HUDEP-2 (cell line): ENCODE results near the gene PRKCZ.

ENCODE experiments used
- DNase-seq, 76 experiments: peaks; one replicate each; lab custom pipeline; 2025; ENCODE audit not compliant: unreplicated experiment in 76 of 76; lab: John Stamatoyannopoulos, UW

The PRKCZ gene

DNA sequence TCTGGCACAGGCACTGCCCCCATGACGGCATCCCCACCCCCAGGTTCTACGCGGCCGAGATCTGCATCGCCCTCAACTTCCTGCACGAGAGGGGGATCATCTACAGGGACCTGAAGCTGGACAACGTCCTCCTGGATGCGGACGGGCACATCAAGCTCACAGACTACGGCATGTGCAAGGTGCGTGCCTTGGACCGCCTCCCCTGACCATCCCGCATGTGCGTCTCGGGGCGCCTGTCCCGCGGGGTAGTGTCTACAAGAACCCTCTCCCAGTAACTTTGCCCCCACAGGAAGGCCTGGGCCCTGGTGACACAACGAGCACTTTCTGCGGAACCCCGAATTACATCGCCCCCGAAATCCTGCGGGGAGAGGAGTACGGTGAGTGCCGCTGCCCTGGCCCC lies 121.8 kb downstream of the PRKCZ start:
- DNase-seq, result no peak

DNA sequence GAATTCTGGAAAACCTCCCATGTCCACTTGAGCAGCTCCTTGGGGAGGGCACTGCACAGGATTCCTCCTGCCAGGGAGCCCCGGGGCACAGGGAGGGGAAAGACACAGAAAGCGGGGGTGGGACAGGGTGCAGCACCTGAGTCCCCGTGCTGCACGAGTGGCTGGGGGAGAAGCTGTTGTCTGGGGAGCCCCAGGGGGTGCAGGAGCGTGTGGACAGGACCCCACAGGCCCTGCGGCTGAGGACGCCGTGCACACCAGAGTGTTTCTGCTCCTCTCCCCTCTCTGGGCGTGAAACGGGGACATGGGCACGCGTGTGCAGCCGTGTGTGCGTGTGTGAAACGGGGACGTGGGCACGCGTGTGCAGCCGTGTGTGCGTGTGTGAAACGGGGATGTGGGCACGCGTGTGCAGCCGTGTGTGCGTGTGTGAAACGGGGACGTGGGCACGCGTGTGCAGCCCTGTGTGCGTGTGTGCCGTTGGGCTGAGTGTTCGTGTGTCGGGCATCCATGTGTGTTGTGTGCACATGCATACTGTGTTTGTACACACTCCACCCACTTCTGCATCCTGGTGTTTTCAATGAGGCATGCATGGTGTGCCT lies 122.4 kb downstream of the PRKCZ start:
- DNase-seq, result no peak

DNA sequence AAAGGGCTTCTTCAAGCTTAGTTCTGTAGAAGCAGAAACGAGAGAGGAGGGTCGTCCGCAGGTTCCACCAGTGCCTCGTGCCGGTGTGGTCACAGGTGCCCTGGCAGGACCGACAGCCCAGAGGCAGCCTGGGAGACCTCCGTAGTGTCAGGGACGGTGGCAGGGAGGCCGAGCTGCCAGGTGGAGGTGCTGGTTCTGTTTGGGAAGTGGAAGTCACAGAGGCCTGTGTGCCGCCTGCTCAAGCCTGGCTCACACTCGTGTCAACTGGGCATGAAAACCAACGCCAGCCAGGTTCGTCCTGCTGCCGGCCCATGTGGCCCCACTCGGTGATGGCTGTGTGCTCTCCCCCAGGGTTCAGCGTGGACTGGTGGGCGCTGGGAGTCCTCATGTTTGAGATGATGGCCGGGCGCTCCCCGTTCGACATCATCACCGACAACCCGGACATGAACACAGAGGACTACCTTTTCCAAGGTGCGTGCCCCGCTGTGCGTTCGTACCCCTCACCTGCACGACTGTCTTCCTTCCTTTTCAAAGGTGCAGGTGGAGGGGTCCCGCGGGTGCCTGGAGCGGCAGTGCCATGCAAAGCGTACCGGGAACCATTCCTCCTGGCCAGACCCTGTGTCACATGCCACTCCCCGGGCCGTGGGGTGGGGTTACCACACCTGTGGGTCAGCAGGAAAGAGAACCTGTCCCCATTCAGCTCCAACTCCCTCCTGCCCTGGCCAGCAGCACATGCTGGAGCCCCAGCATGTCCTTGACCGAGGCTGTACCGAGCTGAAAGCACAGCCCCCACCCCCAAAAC lies 123.5 kb downstream of the PRKCZ start:
- no peak for DNase-seq

DNA sequence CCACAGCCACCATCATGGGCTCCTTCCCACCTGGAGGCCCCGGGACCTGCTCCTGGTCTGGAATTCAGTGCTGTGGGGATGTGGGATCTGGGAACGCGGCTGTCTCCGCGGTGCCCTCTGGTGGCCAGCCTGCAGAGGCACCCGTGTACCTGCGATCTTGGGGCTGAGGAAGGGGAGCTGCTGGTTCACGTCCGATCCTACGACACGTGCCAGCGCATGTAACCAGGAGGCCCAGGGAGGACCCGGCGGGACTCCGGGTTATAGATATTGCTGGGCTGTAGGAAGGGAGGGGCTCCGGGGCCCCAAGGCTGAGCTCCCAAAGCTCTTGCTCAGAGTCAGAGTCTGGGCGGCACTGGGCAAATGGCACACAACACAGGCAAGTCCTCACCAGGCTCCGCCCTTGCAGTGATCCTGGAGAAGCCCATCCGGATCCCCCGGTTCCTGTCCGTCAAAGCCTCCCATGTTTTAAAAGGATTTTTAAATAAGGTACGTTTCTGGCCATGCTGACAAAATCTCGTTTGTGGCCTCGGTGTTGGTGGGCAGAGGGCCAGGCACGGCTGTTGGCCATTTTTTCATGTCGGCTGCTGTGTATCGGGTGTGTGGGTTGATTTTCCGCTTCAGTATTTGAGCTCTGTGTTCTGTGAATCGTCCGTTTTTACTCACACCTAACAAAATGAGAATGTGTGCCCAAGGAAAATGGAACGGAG lies 124.3 kb downstream of the PRKCZ start:
- peak in 13 of 76 experiments; percentile 4 to 34 (median 12) for DNase-seq

DNA sequence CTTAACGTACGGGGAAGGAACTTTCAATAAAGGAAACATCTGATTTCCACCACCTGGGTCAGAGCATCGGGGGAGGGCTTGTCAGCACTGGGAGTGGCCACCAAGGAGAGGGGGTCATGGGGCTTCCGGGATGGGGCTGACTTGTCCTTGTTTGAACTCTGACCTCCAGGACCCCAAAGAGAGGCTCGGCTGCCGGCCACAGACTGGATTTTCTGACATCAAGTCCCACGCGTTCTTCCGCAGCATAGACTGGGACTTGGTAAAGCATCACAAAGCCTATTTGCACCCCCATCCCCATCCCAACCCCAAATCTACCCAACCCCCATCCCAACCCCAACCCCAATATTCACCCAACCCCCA lies 124.8 kb downstream of the PRKCZ start:
- DNase-seq, result no peak

DNA sequence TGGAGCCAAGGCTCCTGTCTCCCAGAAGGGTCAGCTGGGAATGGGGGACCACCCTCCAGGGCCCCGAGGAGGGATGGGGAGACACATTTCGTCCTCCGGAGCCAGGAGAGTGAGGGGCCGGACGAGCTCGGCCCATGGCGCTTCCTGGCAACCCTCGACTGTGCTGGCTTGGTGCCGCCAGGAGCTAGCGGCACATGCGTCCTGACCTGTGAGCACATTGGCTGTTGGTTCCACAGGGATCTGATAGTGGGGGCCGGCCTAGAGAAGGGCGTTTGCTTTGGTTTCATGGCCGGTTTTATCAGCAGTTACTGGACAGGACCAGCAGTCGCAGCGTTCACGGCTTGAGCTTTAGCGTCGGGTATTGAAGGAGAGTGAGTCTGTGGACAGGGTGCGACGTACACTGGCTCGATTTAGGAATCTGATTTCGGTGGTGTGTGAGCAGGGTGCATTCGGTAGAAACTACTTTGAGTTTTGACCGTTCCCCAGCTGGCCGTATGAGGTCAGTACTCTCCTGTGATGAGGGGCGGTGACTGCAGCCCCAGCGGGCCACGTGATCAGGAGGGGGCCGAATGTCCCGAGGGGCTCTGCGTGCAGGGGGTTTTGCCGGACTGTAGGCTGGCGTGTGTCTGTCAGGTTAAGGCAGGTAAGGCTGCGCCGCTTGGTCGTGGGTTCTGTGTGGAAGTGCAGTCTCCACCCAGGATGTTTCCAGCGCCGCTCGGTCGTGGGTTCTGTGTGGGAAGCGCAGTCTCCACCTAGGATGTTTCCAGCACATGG lies 125.7 kb downstream of the PRKCZ start:
- no peak for DNase-seq

DNA sequence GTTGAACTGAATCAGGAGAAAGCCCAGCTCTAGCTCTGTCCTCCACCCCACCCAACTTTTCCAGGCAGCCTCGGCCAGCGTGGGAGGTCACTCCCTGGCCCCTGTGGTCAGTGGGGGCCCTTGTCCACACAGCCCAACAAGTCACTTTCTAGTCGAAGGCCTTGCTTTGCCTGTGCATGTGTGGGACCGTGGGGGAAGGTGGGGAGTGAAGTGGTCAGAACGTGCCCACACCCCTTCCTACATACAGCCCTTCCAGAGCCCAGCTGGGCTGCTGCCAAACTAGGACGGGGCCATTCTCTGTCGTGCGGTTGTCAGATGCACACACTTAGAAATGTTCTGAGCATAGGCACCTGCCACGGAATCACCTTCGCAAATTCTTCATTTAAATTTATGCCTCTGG lies 126.4 kb downstream of the PRKCZ start:
- no peak for DNase-seq

DNA sequence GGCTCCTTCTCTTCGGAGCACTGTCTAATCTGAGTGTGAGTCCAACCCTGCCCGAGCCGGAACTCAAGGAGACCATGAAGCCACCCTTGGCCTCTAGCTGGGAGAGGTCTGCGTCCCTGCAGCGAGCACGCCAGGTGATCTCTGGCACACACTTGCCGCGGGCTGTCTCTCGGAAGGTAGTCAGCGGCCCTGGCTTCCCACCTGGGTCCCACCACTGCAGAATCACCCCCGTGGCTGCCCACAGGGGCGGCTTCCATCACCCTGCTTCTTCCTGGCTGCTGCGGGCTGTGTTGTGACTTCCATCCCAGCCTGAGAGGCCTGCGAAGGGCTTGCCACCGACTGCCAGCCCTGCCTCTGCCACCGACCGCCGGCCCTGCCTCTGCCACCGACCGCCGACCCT lies 127.3 kb downstream of the PRKCZ start:
- no peak for DNase-seq

DNA sequence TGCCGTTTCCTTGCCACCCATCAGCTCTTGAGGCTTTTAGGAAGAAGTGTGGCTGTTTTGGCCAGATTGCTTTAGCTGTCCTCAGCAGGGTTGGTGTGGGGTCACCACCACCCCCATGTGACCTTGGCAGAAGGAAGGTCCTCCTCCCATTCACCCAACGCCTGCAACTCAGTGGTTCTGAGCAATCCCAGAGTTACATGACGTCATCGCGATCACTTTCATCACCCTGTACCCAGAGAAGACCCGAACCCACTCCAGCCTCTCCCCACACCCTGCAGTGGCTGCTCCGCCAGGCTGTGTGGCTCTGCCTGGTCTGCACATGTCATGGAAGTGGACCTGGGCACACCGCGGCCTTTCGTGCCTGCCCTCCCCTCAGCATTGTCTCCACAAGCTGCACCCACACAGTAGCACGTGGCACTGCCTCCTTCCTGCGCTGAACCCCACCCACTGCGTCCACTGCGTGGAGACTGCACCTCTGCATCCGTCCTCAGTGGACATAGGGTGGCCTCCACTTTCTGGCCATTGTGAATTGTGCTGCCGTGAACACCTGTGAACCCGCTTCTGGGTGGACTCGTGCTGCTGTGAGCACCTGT lies 127.8 kb downstream of the PRKCZ start:
- no peak for DNase-seq

DNA sequence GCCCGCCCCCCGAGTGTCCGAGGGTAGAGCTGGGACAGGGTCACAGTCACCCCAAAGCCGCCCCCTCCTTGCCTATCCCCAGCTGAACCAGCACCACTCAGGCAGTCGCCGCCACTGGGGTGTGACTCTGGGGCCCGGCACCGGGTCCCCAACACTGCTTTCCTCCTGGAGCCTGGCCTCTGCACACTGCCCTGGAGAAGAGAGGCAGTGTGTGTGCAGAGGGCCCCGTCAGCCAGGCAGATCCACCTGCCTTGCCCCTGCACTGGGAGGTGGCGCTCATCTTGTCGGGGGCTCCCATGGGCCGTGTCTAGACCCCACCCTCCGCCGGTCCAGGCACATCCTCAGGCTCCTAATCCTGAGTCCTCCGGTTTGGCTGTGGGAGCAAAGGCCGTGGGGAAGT lies 128.7 kb downstream of the PRKCZ start:
- DNase-seq, result no peak

DNA sequence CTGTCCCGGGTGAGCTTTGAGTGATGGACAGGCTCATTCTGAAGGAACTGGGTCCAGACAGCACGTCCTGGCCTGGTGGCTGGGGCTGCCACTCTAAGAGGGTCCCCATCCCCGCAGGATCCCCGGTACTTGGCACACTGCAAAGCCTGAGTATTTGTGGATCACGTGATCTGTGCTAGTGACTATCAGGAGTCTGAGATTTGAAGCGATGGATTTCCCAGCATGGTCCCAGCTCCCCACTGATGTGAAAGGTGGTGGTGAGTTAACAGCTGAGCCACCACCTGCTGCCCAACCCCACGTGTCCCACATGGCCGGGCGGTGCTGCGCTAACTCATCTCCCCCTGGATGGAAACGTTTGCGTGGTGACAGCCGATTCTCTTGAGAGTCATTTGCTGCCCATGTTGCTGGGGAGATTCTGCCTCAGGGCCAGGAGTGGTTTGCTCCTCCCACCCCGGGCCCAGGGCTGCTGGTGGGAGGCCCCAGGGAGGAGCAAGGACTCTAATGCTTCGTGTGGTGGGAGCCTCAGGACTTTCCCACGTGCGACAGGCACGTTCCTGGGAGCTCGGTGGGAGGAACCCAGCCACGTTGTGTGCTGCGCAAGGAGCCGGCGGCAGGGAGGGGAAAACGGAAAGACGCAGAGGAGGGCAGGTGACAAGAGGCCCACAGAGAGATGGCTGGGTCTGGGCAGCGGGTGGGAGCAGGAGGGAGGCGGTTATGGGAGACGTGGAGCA lies 129.2 kb downstream of the PRKCZ start:
- DNase-seq, result peak in 1 of 76 experiments; percentile 11

DNA sequence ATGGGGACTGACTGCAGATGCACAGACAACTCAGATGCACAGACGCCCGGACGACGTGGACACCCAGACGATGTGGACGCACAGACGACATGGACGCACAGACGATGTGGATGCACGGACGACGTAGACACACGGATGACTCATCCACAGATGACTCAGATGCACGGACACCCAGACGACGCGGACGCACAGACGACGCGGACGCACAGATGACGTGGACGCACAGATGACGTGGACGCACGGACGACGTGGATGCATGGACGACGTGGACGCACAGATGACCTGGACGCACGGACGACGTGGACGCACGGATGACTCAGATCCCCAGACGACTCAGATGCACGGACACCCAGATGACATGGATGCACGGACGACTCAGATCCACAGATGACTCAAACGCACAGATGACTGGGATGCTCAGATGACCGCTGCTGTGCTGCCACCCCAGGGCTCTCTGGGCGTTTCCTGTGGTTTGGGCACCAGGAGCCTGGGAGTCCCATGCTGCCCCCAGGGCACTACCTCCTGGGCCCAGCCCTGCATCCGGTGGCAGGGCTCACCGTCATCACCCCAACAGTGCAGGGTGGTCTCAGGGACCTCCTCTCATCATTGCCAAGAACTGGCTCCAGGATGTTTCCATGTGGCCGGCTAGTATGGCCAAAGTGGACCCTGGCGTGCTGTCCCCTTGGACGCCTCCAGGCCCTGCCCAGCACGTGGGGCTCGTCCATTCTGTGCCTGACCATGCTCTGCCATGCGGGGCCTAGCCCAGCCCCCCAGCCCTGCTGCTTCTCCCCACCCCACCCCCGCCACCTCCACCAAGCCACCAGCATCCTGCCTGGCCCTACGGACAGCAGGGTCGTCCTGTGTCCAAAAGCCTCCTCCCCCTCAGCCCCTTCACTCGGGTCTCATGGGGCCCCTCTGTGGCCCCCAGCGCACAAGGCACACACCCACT lies 130.4 kb downstream of the PRKCZ start:
- DNase-seq, result no peak

DNA sequence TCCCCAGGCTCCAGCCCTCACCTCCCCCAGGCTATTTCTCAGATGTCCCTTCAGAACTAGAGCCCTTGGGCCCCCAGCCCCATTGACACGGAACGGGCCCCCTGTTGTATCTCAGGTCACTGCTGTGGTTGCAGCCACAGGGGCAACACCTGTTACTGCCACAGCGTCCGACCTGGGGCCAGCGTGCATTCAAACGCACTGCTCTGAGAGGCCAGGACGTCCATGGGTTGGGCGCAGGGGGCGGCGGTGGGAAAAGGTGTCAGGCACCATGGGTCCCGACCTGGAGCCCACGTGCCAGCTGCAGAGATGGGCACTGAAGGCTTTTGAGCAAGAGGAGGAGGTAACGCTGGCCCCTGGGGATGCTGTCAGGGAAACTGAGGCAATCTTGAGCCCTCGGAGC lies 131.1 kb downstream of the PRKCZ start:
- no peak for DNase-seq

DNA sequence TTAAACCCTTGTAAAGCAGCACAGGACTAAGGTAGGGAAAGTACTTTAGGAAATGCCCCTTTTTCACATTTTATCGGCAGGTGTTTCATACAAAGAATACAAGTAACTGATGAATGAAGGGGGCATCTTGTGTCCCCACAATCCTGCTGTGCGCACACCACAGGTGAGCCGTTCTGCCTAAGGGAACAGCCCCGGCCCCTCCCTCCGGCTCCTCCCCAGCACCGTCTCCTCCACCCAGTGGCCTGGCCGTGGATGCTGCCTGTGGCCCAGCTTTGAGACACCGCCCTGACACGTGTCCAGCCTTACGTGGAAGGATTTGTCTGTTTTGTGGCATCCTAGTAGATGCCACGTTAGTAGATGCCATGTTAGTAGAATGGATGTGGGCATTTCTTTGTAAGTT lies 131.5 kb downstream of the PRKCZ start:
- DNase-seq, result no peak

DNA sequence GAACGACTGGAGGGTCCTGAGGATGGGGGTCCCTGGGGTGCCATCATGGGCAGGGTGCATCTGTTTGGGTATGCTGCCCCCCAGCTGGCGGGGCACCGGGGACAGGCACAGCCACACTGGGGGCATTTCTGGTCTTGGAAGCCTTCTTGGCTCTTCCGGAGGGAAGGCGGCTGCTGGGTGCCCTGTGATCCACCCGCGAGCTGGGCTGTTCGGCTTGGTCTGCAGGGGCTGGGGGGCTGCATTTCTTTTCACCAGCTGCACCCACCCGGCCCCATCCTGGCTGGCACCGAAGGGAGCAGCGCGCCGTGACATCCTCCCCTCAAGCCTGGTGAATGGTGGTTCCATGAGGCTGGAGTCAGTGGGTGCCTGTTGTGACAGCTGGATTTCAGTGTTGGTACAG lies 132.2 kb downstream of the PRKCZ start:
- no peak for DNase-seq

DNA sequence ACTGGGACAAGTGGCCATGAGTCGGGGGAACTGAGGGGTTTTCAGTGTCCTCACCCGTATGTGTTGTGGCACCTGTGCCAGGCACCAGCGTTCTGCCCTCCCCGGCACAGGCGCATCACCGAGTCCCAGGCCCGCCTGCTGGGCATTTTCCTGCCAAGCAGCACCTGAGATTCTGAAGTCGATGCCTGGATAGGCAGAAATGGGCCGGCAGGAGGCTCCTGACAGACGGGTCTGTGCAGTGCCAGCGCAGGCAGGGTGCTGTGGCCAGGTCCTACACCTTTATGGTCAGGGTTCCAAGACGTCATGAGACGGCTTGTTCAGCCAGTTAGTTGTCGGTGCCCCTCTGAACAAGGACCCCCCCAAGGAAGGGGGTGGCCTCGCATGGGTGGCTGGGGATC lies 133.7 kb downstream of the PRKCZ start:
- DNase-seq, result no peak

DNA sequence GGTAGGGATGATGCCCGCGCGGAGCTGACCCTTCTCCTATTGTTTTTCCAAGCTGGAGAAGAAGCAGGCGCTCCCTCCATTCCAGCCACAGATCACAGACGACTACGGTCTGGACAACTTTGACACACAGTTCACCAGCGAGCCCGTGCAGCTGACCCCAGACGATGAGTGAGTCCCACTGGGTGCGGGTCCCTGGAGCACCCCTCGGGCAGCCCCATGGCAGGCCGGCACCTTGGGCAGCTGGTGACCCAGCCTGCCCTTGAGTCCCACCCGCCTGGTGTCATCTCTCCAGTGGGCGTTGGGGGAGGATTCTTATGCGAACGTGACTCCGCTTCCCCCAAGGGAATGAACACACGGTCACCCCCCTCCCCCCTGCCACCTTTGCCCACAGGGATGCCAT lies 134.3 kb downstream of the PRKCZ start:
- no peak for DNase-seq

DNA sequence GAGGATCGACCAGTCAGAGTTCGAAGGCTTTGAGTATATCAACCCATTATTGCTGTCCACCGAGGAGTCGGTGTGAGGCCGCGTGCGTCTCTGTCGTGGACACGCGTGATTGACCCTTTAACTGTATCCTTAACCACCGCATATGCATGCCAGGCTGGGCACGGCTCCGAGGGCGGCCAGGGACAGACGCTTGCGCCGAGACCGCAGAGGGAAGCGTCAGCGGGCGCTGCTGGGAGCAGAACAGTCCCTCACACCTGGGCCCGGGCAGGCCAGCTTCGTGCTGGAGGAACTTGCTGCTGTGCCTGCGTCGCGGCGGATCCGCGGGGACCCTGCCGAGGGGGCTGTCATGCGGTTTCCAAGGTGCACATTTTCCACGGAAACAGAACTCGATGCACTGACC lies 134.7 kb downstream of the PRKCZ start:
- no peak for DNase-seq
